ENCODE data around the gene TIMP2.

DNA sequence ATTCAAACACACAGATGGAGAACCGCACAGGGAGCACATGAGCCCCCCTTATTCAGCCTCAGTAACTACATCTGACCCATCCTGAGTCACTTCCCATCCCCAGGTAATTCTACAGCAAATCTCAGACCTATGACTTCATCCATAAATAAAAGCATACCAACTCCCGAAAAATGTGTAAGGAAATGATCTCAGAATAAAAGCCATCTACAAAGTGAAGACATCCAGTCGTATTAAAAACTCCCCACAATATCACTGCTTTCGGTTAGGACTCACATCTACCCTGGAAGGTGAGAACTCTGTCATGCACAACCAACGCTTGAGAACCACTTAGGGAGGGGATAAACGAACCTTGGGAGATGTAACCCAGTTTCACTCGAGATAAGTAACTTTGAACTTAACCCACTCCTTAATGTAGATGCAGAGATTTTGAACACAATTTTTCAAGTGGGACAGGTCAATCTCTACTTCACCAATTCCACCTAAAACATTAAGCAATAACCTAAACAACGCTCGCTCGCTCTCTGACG, 85.9 kb downstream of the TIMP2 start:
- TF ChIP-seq, protein P1, sequence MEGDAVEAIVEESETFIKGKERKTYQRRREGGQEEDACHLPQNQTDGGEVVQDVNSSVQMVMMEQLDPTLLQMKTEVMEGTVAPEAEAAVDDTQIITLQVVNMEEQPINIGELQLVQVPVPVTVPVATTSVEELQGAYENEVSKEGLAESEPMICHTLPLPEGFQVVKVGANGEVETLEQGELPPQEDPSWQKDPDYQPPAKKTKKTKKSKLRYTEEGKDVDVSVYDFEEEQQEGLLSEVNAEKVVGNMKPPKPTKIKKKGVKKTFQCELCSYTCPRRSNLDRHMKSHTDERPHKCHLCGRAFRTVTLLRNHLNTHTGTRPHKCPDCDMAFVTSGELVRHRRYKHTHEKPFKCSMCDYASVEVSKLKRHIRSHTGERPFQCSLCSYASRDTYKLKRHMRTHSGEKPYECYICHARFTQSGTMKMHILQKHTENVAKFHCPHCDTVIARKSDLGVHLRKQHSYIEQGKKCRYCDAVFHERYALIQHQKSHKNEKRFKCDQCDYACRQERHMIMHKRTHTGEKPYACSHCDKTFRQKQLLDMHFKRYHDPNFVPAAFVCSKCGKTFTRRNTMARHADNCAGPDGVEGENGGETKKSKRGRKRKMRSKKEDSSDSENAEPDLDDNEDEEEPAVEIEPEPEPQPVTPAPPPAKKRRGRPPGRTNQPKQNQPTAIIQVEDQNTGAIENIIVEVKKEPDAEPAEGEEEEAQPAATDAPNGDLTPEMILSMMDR (IDR thresholded peaks at IDR 0.05), result no peak
- no peak for TF ChIP-seq POLR2A (IDR thresholded peaks at IDR 0.05)
- TF ChIP-seq POLR2AphosphoS5 (IDR thresholded peaks at IDR 0.05), result no peak

All from breast epithelium (tissue), 3 donors.